AG09309 (cell line): ENCODE results near the gene ZBTB16.

Experiments used
- DNase-seq: peaks from one replicate; pipeline ENCODE4 v3.0.0-alpha.2; 2010; ENCODE audit warnings: low read depth
- H3K4me3 ChIP-seq: 2 replicates; pipeline ENCODE4 v1.5.1; 2011; ENCODE audit warnings: mild to moderate bottlenecking, low read depth, low read length, moderate library complexity; ENCODE audit not compliant: control insufficient read depth
- TF ChIP-seq, protein P1 (sequence below): IDR thresholded peaks from 2 replicates; pipeline ENCODE4 v1.5.1; 2011; ENCODE audit warnings: mild to moderate bottlenecking, low read depth, low read length, inconsistent platforms; ENCODE audit not compliant: insufficient read depth, control insufficient read depth; ENCODE audit errors: missing control alignments

ZBTB16 gene

DNA sequence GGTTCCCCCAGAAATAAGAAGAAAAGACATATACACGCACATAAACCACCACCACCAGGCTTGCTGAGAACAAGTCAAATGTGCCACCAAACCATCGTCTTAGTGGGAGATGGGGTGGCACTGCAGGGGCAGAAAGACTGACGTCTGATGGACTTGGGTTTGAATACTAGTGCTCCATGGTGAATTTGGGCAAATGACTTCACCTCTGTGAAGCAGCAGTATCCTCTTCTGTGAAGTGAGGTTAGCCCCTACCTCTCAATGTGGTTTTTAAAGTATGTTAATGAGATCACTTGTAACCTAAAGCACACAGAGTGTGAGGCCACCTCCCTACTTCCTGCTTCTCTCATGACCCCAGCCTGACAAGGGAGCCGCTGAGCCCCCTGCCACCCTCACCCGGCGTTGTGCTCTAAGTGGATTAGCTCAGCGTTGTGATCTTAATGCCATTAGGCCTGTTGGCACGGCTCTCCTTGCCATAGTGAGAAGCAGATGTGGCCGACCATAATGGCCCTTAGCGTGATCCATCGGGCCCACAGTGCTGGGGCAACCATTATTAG is 14.4 kb downstream of the ZBTB16 start:
- TF ChIP-seq, protein P1, sequence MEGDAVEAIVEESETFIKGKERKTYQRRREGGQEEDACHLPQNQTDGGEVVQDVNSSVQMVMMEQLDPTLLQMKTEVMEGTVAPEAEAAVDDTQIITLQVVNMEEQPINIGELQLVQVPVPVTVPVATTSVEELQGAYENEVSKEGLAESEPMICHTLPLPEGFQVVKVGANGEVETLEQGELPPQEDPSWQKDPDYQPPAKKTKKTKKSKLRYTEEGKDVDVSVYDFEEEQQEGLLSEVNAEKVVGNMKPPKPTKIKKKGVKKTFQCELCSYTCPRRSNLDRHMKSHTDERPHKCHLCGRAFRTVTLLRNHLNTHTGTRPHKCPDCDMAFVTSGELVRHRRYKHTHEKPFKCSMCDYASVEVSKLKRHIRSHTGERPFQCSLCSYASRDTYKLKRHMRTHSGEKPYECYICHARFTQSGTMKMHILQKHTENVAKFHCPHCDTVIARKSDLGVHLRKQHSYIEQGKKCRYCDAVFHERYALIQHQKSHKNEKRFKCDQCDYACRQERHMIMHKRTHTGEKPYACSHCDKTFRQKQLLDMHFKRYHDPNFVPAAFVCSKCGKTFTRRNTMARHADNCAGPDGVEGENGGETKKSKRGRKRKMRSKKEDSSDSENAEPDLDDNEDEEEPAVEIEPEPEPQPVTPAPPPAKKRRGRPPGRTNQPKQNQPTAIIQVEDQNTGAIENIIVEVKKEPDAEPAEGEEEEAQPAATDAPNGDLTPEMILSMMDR: no peak
- H3K4me3 ChIP-seq: no peak overlapping the region
- DNase-seq: no peak

GRCh38 chr11:114074546-114075343 is 15.2 kb downstream of the ZBTB16 start:
- H3K4me3 ChIP-seq: no peak overlapping the region
- TF ChIP-seq, protein P1: no peak
- no peak for DNase-seq

GRCh38 chr11:114075344-114075610 is 15.8 kb downstream of the ZBTB16 start:
- TF ChIP-seq, protein P1: no peak
- H3K4me3 ChIP-seq: no peak overlapping the region
- DNase-seq: no peak

- no peak overlapping the region for H3K4me3 ChIP-seq
- no peak for DNase-seq
- TF ChIP-seq, protein P1: peak; percentile 74
These were observed 16.5 kb downstream of the ZBTB16 start for GRCh38 chr11:114075891-114076441.

- no peak overlapping the region for H3K4me3 ChIP-seq
- no peak for DNase-seq
These were observed 17.4 kb downstream of the ZBTB16 start for GRCh38 chr11:114076921-114077331.

DNA sequence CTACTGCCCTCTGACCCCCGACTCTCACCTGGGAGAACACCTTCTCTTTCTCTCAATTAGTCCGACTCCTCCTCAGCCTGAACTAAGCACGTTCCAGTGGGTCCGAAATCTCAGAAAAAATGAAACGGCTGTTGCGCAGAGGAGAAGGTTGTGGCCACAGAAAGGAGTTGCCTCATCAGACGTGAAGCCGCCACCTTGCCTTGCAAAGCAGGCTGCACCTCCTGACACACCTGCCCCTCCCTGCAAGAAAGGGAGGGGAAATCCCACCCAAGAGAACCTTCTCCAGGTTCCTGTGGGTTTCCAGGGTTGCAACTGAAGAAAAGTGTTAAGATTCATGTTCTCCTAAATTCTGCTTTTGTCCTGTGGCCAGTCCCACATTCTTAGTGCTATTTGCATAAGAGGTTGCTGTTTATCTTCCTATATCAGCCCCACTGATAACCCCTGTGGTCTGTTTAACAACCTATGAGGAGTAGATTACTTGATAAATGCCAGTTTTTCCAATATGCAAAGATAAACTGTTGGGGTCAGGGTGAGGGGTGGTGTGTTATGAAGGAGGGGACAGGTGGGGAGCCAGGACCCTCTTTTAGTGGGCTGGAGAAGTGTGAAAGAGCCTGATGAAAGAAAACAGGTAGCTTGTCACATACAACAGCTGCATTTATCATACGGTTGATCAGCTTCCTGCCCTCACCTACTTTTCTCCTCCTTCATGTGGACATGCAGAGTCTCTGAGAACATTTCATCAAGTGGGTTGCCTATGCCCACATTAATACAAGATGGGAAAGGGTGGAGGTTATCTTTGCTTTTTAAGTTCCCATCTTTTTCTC is 18.2 kb downstream of the ZBTB16 start:
- TF ChIP-seq, protein P1: no peak
- no peak overlapping the region for H3K4me3 ChIP-seq
- no peak for DNase-seq

More at GRCh38 chr11:114076921-114077331, 17.4 kb downstream of the ZBTB16 start:
- TF ChIP-seq, protein P1: no peak
